ENCODE data around the gene ITGB5.

GRCh38 chr3:124775877-124776276, 111.3 kb downstream of the ITGB5 start:
- TF ChIP-seq CTCF (conservative IDR thresholded peaks at IDR 0.05; ENCODE audit: low read depth, low read length) (no peak), EZH2phosphoT487 (IDR thresholded peaks at IDR 0.05; ENCODE audit: borderline replicate concordance, low read length) (no peak), EZH2 (IDR thresholded peaks at IDR 0.05; ENCODE audit: low read length, unreplicated experiment) (no peak)
